OCI-M1 (cell line): Measurements from ENCODE around the gene FAM89A.
"Not testable (repeated sequence)": the region's sequence is repeated elsewhere in the genome, so short reads cannot be mapped to it uniquely, and the experiment has no call there.

ENCODE experiments used
- DNase-seq: peaks from one replicate; lab custom pipeline; 2025; lab: John Stamatoyannopoulos, UW

The FAM89A gene

GRCh38 chr1:231057410-231057809, 17.4 kb upstream of the FAM89A start:
- DNase-seq = no peak

GRCh38 chr1:231055271-231055670, 15.2 kb upstream of the FAM89A start:
- no peak for DNase-seq

- DNase-seq = peak; percentile 99
These were observed 13.6 kb upstream of the FAM89A start for GRCh38 chr1:231053493-231054162.

GRCh38 chr1:231052777-231053176, 12.7 kb upstream of the FAM89A start:
- peak; percentile 26 for DNase-seq

GRCh38 chr1:231050932-231051331, 10.9 kb upstream of the FAM89A start:
- not testable (repeated sequence) for DNase-seq

GRCh38 chr1:231050395-231050794, 10.3 kb upstream of the FAM89A start:
- DNase-seq = no peak

GRCh38 chr1:231049121-231049979, 9.3 kb upstream of the FAM89A start:
- peak; percentile 78 for DNase-seq

- not testable (repeated sequence) for DNase-seq
These were observed 8.4 kb upstream of the FAM89A start for GRCh38 chr1:231048419-231048818.

GRCh38 chr1:231047529-231047928, 7.5 kb upstream of the FAM89A start:
- DNase-seq = not testable (repeated sequence)

- peak; percentile 74 for DNase-seq
These were observed 6.8 kb upstream of the FAM89A start for GRCh38 chr1:231046730-231047395.

- peak; percentile 89 for DNase-seq
These were observed 6.1 kb upstream of the FAM89A start for GRCh38 chr1:231045921-231046729.

- DNase-seq = peak; percentile 42
These were observed 5.2 kb upstream of the FAM89A start for GRCh38 chr1:231045286-231045685.

- peak; percentile 38 for DNase-seq
These were observed 4.5 kb upstream of the FAM89A start for GRCh38 chr1:231044588-231044987.

- no peak for DNase-seq
These were observed 1.7 kb upstream of the FAM89A start for GRCh38 chr1:231041719-231042261.

- DNase-seq = peak; percentile 54
These were observed 1.0 kb upstream of the FAM89A start for GRCh38 chr1:231040800-231041718.

- DNase-seq = peak; percentile 66
These were observed 664 bp downstream of the FAM89A start for GRCh38 chr1:231039161-231040018.

GRCh38 chr1:231037585-231038517, 2.2 kb downstream of the FAM89A start:
- DNase-seq = peak; percentile 65

GRCh38 chr1:231036416-231036815, 3.6 kb downstream of the FAM89A start:
- DNase-seq = peak; percentile 88
